OCI-LY3 (cell line): ENCODE results near the gene RFC4.

Source experiments
- CTCF ChIP-seq: fragments of 200-600, 300-600 bp; sonication (generic); IDR thresholded peaks from 2 replicates; pipeline ENCODE4 v1.5.1; 2014; ENCODE audit warnings: antibody characterized with exemption, low read length, low read depth
- EZH2phosphoT487 ChIP-seq: fragments of 200-600 bp; shearing (Covaris generic); IDR thresholded peaks from 2 replicates; pipeline ENCODE4 v1.6.1; 2018; ENCODE audit warnings: antibody characterized with exemption, mixed run types, low read depth

GRCh38 chr3:186754006-186754405, 52.3 kb downstream of the RFC4 start:
- TF ChIP-seq CTCF, result no peak
- no peak for TF ChIP-seq EZH2phosphoT487
